Effector CD4-positive, alpha-beta T cell (primary cell): ENCODE results near the gene GTF2IRD1.

ENCODE experiments used
- DNase-seq: peaks from one replicate; pipeline ENCODE4 v3.0.0-alpha.2; 2020

The GTF2IRD1 gene

GRCh38 chr7:74570533-74571156 lies 116.9 kb downstream of the GTF2IRD1 start:
- no peak for DNase-seq

- DNase-seq: no peak
Observed at GRCh38 chr7:74572301-74572979, 118.7 kb downstream of the GTF2IRD1 start.

- DNase-seq: no peak
Observed at GRCh38 chr7:74573512-74573911, 119.8 kb downstream of the GTF2IRD1 start.

- no peak for DNase-seq
Observed at GRCh38 chr7:74575083-74575784, 121.5 kb downstream of the GTF2IRD1 start.

GRCh38 chr7:74575811-74576210 lies 122.1 kb downstream of the GTF2IRD1 start:
- no peak for DNase-seq

GRCh38 chr7:74579800-74580685 lies 126.3 kb downstream of the GTF2IRD1 start:
- no peak for DNase-seq

GRCh38 chr7:74581916-74582440 lies 128.3 kb downstream of the GTF2IRD1 start:
- DNase-seq: no peak

GRCh38 chr7:74582447-74583039 lies 128.8 kb downstream of the GTF2IRD1 start:
- no peak for DNase-seq

GRCh38 chr7:74583630-74584029 lies 129.9 kb downstream of the GTF2IRD1 start:
- DNase-seq: no peak

GRCh38 chr7:74584160-74584954 lies 130.7 kb downstream of the GTF2IRD1 start:
- no peak for DNase-seq

GRCh38 chr7:74585844-74586243 lies 132.1 kb downstream of the GTF2IRD1 start:
- no peak for DNase-seq

GRCh38 chr7:74586258-74587175 lies 132.8 kb downstream of the GTF2IRD1 start:
- DNase-seq: no peak

GRCh38 chr7:74587435-74588126 lies 133.9 kb downstream of the GTF2IRD1 start:
- DNase-seq: no peak

GRCh38 chr7:74590813-74591212 lies 137.1 kb downstream of the GTF2IRD1 start:
- DNase-seq: no peak

GRCh38 chr7:74598558-74598957 lies 144.9 kb downstream of the GTF2IRD1 start:
- no peak for DNase-seq

- DNase-seq: no peak
Observed at GRCh38 chr7:74599244-74599643, 145.5 kb downstream of the GTF2IRD1 start.

GRCh38 chr7:74604326-74605020 lies 150.8 kb downstream of the GTF2IRD1 start:
- no peak for DNase-seq

GRCh38 chr7:74606101-74606908 lies 152.6 kb downstream of the GTF2IRD1 start:
- DNase-seq: peak; percentile 15
